Thymus (tissue), 14 donors: ENCODE data around the gene NFKBIE. TPM values are rescaled to one million over a fixed set of nuclear protein-coding genes. Genes with fewer than 3 reads are reported as not detected.
"Not testable (repeated sequence)": the region's sequence is repeated elsewhere in the genome, so short reads cannot be mapped to it uniquely, and the experiment has no call there.

Experiments
- DNase-seq, 9 donors: peaks; one replicate each; pipeline ENCODE4 v3.0.0-alpha.2; 2013; ENCODE audit warnings: low spot score in 9 of 9, low read depth in 6 of 9, missing footprints in 1 of 9
- H3K27ac ChIP-seq, 2 donors: one replicate each; pipeline ENCODE4 v1.5.1; 2013; ENCODE audit warnings: control low read depth in 1 of 2, low read depth in 1 of 2, low read length in 1 of 2, mild to moderate bottlenecking in 1 of 2, moderate library complexity in 1 of 2
- H3K27me3 ChIP-seq, 2 donors: one replicate each; pipeline ENCODE4 v1.5.1; 2013; ENCODE audit warnings: low read length in 1 of 2; ENCODE audit not compliant: control insufficient read depth in 2 of 2, insufficient read depth in 1 of 2
- H3K36me3 ChIP-seq, 2 donors: one replicate each; pipeline ENCODE4 v1.5.1; 2013; ENCODE audit warnings: low read length in 1 of 2, mild to moderate bottlenecking in 1 of 2, moderate library complexity in 1 of 2; ENCODE audit not compliant: control insufficient read depth in 2 of 2, insufficient read depth in 2 of 2
- H3K4me1 ChIP-seq, 2 donors: one replicate each; pipeline ENCODE4 v1.5.1; 2013; ENCODE audit warnings: low read length in 2 of 2; ENCODE audit not compliant: control insufficient read depth in 2 of 2, insufficient read depth in 2 of 2
- H3K4me3 ChIP-seq, 2 donors: one replicate each; pipeline ENCODE4 v1.5.1; 2013; ENCODE audit warnings: low read length in 2 of 2, control low read depth in 1 of 2, mild to moderate bottlenecking in 1 of 2
- H3K9me3 ChIP-seq, 2 donors: one replicate each; pipeline ENCODE4 v1.5.1; 2013; ENCODE audit warnings: low read length in 1 of 2, mild to moderate bottlenecking in 1 of 2; ENCODE audit not compliant: control insufficient read depth in 2 of 2, insufficient read depth in 1 of 2
- WGBS: extraction: QIAGEN DNeasy Blood & Tissue Kit; methylation state at CpG from one replicate; pipeline ENCODE4 v1.1.7; 2013; 5-methylcytosine and 5-hydroxymethylcytosine counted together
- long read RNA-seq, 10 donors: transcript quantifications; one replicate each; lab custom pipeline, GENCODE V29; 2026
- polyA plus RNA-seq: library from polyadenylated mRNA; stranded (reverse); fragments of 200-250 nt; gene quantifications from one replicate; pipeline ENCODE4 v1.2.3, GENCODE V29; 2013
- total RNA-seq: library from RNA; stranded (reverse); fragments of 120-200 nt; gene quantifications from one replicate; pipeline ENCODE4 v1.2.4, GENCODE V29; 2013
- donor health status: healthy.

Gene NFKBIE, protein sequence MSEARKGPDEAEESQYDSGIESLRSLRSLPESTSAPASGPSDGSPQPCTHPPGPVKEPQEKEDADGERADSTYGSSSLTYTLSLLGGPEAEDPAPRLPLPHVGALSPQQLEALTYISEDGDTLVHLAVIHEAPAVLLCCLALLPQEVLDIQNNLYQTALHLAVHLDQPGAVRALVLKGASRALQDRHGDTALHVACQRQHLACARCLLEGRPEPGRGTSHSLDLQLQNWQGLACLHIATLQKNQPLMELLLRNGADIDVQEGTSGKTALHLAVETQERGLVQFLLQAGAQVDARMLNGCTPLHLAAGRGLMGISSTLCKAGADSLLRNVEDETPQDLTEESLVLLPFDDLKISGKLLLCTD
- total RNA-seq (21.6 TPM), polyA plus RNA-seq (16.4 TPM)
- long read RNA-seq, donor 1, partial matches to known transcripts, result 0 of 1 reads
- long read RNA-seq, donor 1, other reads (novel, unspliced or antisense), result 0 of 1 reads
- long read RNA-seq, donor 2, result 0 reads
- long read RNA-seq, donor 3, partial matches to known transcripts, result 0 of 2 reads
- long read RNA-seq, donor 3, other reads (novel, unspliced or antisense), result 0 of 2 reads
- long read RNA-seq, donor 4, transcript NFKBIE-201 (6 exons, 2,581 nt), result major isoform, 6 of 6 reads
- long read RNA-seq, donor 4, partial matches to known transcripts, result 0 of 6 reads
- long read RNA-seq, donor 4, other reads (novel, unspliced or antisense), result 0 of 6 reads
- long read RNA-seq, donor 5, transcript NFKBIE-201 (6 exons, 2,581 nt), result major isoform, 12 of 12 reads
- long read RNA-seq, donor 5, partial matches to known transcripts, result 0 of 12 reads
- long read RNA-seq, donor 5, other reads (novel, unspliced or antisense), result 0 of 12 reads
- long read RNA-seq, donor 6, transcript NFKBIE-201 (6 exons, 2,581 nt), result major isoform, 7 of 7 reads
- long read RNA-seq, donor 6, partial matches to known transcripts, result 0 of 7 reads
- long read RNA-seq, donor 6, other reads (novel, unspliced or antisense), result 0 of 7 reads
- long read RNA-seq, donor 7, transcript NFKBIE-201 (6 exons, 2,581 nt), result major isoform, 5 of 5 reads
- long read RNA-seq, donor 7, partial matches to known transcripts, result 0 of 5 reads
- long read RNA-seq, donor 7, other reads (novel, unspliced or antisense), result 0 of 5 reads
- long read RNA-seq, donor 8, partial matches to known transcripts, result 0 of 3 reads
- long read RNA-seq, donor 8, other reads (novel, unspliced or antisense), result 0 of 3 reads
- long read RNA-seq, donor 9, partial matches to known transcripts, result 0 of 1 reads
- long read RNA-seq, donor 9, other reads (novel, unspliced or antisense), result 0 of 1 reads
- long read RNA-seq, donor 10, partial matches to known transcripts, result 0 of 3 reads
- long read RNA-seq, donor 10, other reads (novel, unspliced or antisense), result 0 of 3 reads

DNA sequence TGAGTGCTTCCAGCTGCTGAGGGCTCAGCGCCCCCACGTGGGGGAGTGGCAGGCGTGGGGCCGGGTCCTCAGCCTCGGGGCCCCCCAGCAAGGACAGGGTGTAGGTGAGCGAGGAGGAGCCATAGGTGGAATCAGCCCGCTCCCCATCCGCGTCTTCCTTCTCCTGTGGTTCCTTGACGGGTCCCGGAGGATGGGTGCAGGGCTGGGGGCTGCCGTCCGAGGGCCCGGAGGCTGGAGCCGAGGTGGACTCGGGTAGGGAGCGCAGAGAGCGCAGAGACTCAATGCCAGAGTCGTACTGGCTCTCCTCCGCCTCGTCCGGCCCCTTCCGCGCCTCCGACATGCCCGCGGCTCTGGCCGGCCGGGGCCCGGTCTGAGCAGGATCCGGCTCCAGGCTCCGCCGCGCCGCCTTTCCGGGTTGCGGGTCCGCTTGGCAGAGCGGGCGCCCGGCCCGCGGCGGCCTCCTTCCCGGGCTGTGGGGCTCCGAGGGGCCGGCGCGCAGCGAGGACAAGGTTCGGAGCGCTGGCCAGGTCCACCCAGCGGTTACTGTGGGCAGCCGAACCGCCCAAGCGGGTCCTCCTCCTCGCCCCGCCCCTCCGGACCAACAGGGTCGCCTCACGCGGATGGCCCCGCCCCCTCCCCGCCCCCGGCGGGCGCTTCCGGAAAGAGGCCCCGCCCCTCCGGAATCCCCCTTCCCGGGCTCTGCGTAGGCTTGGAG lies at the start of gene NFKBIE:
Gene NFKBIE (minus strand): TSS at position 545 of the 715 bp plus-strand sequence. CDS start 205 bp downstream, at position 340.
- Histone ChIP-seq H3K27ac (peak within 1 kb of the TSS; percentile 78 to 82), H3K27me3 (peaks cover 24 to 27% of the 10 kb centered on the region in 2 donors), H3K4me3 (peak within 1 kb of the TSS; percentile 92 to 94), H3K9me3 (peaks cover 0 to 3% of the 10 kb centered on the region in 2 donors), H3K36me3 (peaks cover 7 to 14% of the 10 kb centered on the region in 2 donors), H3K4me1 (peaks cover 18 to 41% of the 10 kb centered on the region in 2 donors)
- WGBS, result under 1% methylated on average over 72 of the region's 72 CpGs
- DNase-seq, result peak in 7 of 9 donors; percentile 65 to 89 (median 81)

DNA sequence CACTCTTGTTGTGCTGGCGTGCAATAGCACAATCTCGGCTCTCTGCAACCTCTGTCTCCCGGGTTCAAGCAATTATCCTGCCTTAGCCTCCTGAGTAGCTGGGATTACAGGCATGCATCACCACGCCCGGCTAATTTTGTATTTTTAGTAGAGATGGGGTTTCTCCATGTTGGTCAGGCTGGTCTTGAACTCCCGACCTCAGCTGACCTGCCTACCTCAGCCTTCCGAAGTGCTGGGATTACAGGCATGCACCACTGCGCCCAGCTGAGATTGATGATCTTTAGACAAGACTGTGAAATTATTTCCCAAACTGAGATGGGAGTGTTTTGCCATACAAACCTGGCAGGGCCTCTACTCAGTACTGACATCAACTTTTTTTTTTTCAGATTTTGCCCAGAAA lies 49.3 kb upstream of the NFKBIE start:
- H3K4me1 ChIP-seq, result peaks cover 7 to 10% of the 10 kb centered on the region in 2 donors
- not testable (repeated sequence) for H3K9me3 ChIP-seq, H3K27ac ChIP-seq, DNase-seq, H3K4me3 ChIP-seq
- peaks cover 2 to 18% of the 10 kb centered on the region in 2 donors for H3K27me3 ChIP-seq
- WGBS, result 96% methylated on average over 8 of the region's 8 CpGs
- H3K36me3 ChIP-seq, result peaks cover 7 to 21% of the 10 kb centered on the region in 2 donors

DNA sequence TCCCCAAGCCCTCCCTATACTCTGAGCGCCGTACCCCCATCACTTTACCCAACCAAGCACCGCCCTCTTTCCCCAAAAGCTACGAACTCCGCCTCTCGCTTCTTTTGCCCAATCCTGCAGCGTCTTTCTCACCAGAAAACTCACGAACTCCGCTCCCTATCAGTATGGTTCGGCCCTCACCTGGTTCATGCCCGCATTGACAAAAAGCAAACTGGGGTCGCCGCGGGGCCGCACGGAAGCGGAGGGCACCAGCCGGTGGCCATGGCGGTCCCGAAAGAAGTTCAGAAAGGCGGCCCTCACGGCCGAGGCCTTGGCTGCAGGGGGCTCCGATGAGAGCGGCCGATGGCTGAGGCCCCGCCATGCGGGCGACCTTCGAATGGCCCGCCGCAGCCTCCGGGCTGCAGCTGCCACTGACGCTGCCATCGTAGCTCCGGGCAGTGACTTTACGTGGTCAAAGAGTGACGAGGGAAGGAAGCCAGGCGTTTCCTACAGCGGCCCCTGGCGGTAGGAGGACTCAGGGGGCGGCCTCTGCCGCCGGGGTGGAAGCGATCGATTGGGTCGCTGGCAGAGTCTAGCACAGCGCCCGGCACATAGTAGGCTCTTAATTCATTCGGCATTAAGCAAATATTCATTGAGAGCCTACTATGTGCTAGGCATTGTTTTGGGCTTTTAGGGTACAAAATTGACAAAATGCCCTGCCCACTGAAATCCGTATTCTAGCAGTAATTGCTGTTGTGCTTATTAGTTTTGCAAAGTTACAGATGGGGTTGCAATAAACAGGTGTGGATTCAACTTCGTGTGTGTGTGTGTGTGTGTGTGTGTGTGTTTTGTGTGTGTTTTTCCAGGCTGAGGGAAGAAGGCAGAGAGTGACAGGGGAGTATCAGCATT lies 47.8 kb upstream of the NFKBIE start, which contains the start of gene AARS2:
Gene AARS2 (minus strand): TSS at position 447 of the 888 bp plus-strand sequence. CDS start 24 bp downstream, at position 423.
- Histone ChIP-seq H3K36me3 (peaks cover 15 to 32% of the 10 kb centered on the region in 2 donors), H3K9me3 (no peaks in the 10 kb centered on the region), H3K4me1 (peaks cover 7 to 10% of the 10 kb centered on the region in 2 donors), H3K4me3 (peak within 1 kb of the TSS; percentile 81 to 87), H3K27ac (peak within 1 kb of the TSS; percentile 90 to 94), H3K27me3 (peaks cover 0 to 11% of the 10 kb centered on the region in 2 donors)
- peak; percentile 71 to 92 (median 83) for DNase-seq
- 3% methylated on average over 52 of the region's 52 CpGs for WGBS

DNA sequence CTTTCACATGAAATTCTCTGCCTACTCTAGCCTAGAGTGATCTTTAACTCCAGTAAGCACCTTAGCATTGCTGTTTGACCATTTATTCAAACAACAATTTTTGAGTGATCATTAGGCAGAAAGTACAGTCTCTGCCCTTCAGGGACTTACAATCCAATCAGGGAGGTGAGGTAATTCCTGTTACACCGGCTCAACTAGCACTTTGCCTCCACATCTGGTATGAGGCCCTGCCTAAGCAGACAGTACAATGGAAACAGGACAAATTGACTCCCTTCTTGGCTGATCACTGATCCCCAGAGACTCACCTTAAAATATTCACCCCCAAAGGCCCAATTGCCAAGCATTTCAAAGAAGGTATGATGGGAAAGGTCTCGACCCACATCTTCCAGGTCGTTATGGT lies 46.4 kb upstream of the NFKBIE start:
- H3K36me3 ChIP-seq, result peaks cover 26 to 43% of the 10 kb centered on the region in 2 donors
- H3K4me1 ChIP-seq, result peaks cover 7 to 10% of the 10 kb centered on the region in 2 donors
- no peak for DNase-seq
- 96% methylated on average over 3 of the region's 3 CpGs for WGBS
- H3K27me3 ChIP-seq, result peaks cover 0 to 8% of the 10 kb centered on the region in 2 donors
- H3K4me3 ChIP-seq, result no peak overlapping the region
- H3K27ac ChIP-seq, result no peak overlapping the region
- no peaks in the 10 kb centered on the region for H3K9me3 ChIP-seq

DNA sequence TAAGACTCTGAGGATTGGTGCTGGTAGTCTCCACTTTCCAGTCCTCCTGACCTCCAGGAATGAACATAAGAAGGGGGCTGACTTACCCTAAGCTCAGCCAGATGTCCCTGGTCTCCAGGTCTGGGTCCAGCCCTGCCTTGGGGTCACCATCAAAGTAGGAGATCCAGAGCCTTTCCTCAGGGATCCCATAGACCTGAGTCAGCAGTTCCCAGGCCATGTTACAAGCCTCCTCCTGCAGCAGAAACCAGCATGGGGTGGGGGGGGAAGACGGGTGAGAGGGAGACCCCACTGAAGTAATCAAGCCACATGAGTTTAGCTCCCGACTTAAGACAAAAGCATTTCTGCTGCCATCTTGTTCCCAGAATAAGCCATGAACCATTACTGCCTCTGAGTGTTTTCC lies 46.0 kb upstream of the NFKBIE start:
- Histone ChIP-seq H3K9me3 (no peaks in the 10 kb centered on the region), H3K36me3 (peaks cover 31 to 47% of the 10 kb centered on the region in 2 donors), H3K27ac (no peak overlapping the region), H3K4me1 (peaks cover 7 to 10% of the 10 kb centered on the region in 2 donors), H3K27me3 (peaks cover 0 to 4% of the 10 kb centered on the region in 2 donors), H3K4me3 (no peak overlapping the region)
- 68% methylated on average over 2 of the region's 2 CpGs for whole genome bisulfite sequencing
- DNase-seq, result no peak

DNA sequence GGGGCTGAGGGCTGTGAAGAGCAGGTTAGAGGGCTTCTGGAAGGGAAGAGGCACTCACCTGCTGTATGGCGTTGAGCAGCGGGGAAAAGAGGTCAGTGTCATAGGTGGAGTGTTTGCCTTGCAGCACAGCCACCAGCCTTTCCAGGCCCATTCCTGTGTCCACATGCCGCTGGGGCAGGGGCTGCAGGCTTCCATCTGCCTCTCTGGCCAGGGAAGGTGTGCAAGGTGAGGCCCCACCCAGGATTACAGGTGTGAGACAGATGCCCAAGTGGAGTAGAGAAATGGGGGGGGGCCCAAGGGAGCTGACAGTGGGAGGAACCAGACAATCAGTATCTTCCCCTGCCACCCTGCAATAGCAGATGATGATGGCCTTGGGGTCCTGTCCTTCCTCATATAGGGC lies 44.9 kb upstream of the NFKBIE start:
- Histone ChIP-seq H3K4me1 (peaks cover 7 to 10% of the 10 kb centered on the region in 2 donors), H3K27me3 (no peaks in the 10 kb centered on the region), H3K27ac (no peak overlapping the region), H3K36me3 (peaks cover 42 to 57% of the 10 kb centered on the region in 2 donors), H3K9me3 (no peaks in the 10 kb centered on the region), H3K4me3 (no peak overlapping the region)
- no peak for DNase-seq
- 97% methylated on average over 3 of the region's 3 CpGs for WGBS

DNA sequence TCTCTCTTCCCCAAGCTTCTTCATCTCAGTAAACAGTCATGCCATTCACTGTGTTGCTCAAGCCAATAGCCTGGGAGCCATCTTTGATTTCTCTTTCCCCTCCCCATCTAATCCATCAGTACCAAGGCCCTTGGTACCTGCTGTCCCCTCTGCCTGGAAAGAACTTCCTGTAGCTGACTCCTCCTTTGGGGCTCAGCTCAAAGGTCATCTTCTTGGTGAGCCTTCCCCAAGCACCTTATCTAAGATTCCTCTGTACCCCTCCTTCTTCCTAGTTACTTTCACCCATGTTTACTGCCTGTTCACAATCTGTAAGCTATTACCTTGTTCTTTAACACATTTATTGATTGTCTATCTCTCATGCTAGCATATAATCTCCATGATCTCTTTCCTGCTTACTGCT lies 44.3 kb upstream of the NFKBIE start:
- DNase-seq, result no peak
- Histone ChIP-seq H3K4me3 (no peak overlapping the region), H3K36me3 (peaks cover 48 to 63% of the 10 kb centered on the region in 2 donors), H3K9me3 (no peaks in the 10 kb centered on the region), H3K27me3 (no peaks in the 10 kb centered on the region), H3K4me1 (peaks cover 7 to 10% of the 10 kb centered on the region in 2 donors), H3K27ac (no peak overlapping the region)
